Right renal cortex interstitium (tissue), 3 donors: ENCODE measurements around the gene TMCO1. TPM values are rescaled to one million over a fixed set of nuclear protein-coding genes. Genes with fewer than 3 reads are reported as not detected.
"Not testable (repeated sequence)": the region's sequence is repeated elsewhere in the genome, so short reads cannot be mapped to it uniquely, and the experiment has no call there.

Source experiments
- DNase-seq, 3 donors: peaks; one replicate each; pipeline ENCODE4 v3.0.0-alpha.2; 2013; ENCODE audit warnings: low read depth in 3 of 3, low spot score in 2 of 3
- polyA plus RNA-seq, 3 donors: library from polyadenylated mRNA; unstranded; fragments of 120-200 nt; gene quantifications; one replicate each; pipeline ENCODE4 v1.2.1, GENCODE V29; 2013; ENCODE audit not compliant: insufficient read length in 3 of 3

TMCO1 gene
- polyA plus RNA-seq, 3 donors = 192 to 202 (median 194) TPM

DNA sequence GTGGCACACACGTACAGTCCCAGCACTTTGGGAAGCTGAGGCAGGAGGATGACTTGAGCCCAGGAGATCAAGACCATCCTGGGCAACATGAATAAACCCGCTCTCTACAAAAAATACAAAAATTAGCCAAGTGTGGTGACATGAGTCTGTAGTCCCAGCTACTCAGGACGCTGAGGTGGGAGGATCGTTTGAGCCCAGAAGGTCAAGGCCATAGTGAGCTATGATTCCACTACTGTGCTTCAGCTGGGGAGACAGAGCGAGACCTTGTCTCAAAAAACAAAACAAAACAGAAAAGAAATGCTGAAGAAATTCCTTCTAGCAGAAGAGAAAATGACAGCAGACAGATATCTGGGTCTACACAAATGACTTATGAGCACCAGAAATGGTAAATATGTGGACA is 80.6 kb downstream of the TMCO1 start:
- no peak for DNase-seq

DNA sequence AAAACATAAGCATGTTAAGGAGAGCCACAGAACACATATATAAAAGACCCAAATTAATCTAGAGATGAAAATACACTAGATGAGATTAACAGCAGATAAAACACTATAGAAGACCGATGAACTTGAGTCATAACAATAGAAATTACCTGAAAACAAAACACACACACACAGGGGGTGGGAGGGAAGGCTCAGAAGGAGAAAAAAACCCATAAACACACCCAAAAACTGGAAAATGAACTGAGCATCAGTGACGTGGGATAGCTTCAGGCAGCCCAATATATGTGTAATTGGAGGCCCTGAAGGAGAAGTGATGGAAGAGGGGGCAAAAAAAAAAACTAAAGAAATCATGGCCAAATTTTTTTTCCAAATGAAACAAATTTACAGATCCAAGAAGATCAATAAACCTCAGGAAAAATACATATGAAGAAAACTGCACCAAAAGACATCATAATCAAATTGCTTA is 81.7 kb downstream of the TMCO1 start:
- no peak for DNase-seq

DNA sequence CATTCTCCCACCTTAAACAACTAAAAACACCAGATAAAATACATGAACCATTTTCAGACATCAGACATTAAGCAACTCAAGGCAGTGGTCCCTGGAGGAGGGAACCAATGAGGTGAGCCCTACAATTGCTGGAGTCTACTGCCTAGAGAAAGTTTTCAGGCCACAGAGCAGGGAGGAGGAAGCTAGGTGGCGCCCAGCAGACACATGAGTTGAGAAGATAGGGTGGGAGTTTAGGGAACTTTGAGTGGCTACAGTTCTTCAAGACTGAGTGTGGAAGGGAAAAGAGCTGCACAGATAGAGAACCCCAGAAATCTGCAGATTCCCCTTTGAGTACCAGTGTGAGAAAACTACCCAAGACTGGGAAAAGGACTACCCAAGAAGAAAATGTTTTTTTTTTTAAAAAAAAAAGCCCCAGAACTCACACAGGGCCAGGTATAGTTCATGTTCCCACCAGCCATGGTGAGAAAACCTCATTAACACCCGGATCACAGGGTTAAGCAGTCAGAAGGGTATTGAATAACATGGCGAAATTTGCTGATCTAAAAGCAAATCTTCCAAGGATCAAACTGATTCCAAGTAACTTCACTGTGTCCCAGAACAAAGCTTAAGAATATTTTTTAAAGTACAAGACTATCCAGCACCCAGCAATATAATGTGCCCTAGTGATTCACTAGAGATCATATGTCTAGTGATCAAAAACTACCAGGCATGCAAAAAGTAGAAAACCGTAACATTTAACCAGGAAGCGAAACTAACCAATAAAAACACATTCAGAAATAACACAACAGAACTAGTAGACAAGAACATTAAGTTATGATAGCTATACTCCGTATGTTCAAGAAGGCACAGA is 82.3 kb downstream of the TMCO1 start:
- DNase-seq = no peak

DNA sequence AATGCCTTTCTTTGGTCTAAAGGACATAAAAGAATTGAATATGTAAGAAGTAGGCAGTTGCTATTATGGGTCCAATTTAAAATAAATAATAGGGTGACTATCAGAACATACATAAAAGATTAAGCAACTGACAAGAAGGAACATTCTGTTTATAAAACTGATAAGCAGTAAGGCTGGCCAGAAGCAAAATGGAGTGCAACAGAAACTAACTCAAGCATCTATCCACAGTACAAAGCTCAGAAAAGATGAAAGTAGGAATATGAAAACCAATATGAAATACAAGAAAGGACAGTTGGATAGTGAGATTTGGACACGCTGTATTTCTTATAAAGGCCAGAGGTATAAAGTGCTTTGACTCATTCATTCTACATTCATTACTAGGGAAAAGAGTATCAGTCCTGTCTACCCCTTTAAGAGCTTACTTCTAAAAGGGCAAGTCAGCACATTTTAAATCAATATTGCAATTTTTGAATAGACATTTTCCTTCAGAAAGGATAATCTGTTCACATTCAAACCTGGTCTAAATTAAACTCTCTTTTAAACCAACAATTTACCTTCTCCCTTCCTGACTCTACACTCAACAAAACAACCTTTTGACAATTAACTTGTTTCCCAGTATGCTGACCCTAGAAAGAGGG is 84.7 kb downstream of the TMCO1 start:
- DNase-seq = no peak

DNA sequence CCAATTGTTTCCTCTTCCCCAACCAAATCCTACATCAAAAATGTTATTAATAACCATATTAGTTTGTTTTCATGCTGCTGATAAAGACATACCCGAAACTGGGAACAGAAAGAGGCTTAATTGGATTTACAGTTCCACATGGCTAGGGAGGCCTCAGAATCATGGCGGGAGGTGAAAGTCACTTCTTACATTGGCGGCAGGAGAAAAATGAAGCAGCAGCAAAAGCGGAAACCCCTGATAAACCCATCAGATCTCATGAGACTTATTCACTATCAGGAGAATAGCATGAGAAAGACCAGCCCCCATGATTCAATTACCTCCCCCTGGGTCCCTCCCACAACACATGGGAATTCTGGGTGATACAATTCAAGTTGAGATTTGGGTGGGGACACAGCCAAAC is 87.9 kb downstream of the TMCO1 start:
- not testable (repeated sequence) for DNase-seq

DNA sequence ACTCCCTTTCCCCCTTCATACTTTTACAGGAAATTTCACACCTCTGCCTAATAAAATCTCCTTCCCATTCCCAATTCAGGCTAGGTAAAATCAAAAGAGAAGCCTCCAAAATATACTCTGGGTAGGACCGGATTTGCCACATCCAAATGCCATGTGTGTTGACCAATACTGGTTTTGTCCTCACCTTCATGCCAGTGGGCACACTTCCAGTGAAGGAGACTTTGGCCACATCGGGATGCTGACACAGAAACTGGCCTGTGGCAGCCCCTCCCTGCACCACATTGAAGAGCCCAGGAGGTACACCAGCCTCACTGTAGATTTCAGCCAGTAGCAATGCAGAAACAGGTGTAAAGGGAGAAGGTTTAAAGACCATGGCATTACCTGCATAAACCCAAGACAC is 88.4 kb downstream of the TMCO1 start:
- no peak for DNase-seq

DNA sequence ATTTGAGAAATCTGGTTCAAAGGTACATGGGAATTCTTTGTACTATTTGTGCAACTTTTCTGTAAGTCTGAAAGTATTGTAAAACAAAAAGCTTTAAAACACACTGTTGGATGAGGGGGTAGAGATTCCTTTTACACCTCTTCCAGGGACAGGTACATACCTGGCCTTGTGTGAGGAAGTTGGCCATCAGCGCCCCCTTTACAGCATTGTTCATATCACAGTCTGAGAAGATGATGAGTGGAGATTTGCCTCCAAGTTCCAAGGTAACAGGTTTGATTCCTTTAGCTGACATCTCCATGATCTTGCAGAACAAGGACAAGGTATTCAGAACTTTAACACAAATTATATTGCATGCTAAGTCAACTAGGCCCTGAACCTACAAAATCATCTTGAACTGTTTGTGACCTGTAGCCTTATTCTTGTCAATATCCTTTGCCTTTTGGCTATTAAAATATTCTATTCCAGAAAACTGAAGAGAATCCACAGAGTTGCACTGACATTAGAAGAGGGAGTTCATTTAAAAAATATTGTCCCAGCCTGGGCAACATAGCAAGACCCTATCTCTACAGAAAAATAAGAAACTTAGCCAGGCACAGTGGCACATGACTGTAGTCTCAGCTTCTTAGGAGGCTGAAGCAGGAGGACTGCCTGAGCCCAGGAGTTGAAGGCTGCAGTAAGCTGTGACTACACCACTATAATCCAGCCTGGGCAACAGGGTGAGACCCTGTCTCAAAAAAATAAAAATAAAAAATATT is 89.2 kb downstream of the TMCO1 start:
- no peak for DNase-seq

DNA sequence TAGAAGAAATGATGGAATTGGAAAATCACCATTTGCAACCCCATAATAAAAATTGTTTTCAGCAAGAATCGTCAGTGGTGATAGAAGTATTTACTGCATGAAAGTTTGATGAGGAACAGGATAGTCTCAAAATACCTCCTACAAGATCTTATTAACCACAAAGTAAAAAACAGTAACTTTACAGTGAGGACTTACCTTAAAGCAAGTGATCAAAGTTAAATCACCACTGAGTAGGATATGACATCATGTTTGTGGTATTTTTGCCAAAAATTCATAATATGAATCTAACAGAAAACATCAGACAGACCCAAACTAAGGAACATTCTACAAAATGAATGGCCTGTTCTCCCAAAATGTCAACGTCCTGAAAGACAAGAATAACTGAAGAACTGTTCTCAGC is 90.2 kb downstream of the TMCO1 start:
- no peak for DNase-seq

Other genes starting within 250 kb of the TMCO1 start
- not detected for gene LRRC52, start 224.9 kb downstream of the TMCO1 start, polyA plus RNA-seq
- 100 to 1,000 TPM; 203 to 231 (median 217) TPM for gene MGST3, start 137.6 kb downstream of the TMCO1 start, polyA plus RNA-seq
- 100 to 1,000 TPM; 123 to 131 (median 127) TPM for gene ALDH9A1, start 70.3 kb downstream of the TMCO1 start, polyA plus RNA-seq
- 10 to 100 TPM; 18.7 to 21.7 (median 21.2) TPM for gene UCK2, start 58.7 kb upstream of the TMCO1 start, polyA plus RNA-seq